K562 treated with DMSO at 1 percent for 24 hours (cell line): ENCODE measurements around the gene CRABP2. TPM values are rescaled to one million over a fixed set of nuclear protein-coding genes. Genes with fewer than 3 reads are reported as not detected.

ENCODE experiments used
- total RNA-seq: library from RNA; unstranded; fragments of 300-600 nt; gene quantifications from 2 replicates; pipeline ENCODE4 v1.2.3, GENCODE V29; 2022; ENCODE audit warnings: low read depth; ENCODE audit not compliant: insufficient read depth

CRABP2 gene
- 2.5 and 4.2 TPM in 2 replicates for total RNA-seq

DNA sequence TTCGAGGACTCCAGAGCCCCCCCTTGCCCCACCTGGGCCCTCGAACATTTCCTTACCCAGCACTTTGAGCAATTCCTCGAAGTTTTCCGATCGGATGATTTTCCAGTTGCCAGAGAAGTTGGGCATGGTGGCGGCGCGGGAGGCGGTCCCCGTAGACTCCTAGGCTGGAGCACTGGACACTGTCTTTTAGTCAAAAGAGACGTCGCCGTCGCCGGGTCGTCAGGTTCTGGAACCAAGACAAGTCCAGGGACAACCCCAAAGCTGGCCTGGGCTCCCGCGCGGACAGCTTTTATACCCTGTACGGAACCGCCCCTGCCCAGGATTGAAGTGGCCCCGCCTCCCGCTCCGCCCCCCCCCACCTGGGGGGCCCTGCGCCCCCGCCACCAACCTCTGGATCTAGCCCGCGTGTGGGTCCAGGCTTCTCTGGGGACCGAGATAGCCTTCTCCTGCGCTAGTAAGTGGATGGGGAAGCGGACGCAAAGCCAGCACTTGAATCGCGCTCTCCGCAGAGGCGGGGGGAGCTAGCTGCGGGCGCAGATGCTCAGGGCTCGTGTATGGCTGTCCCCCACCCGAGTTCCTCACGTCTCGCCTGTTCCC is at the start of gene CRABP2:
Gene CRABP2 (minus strand): TSS at position 263 of the 597 bp plus-strand sequence. CDS start 137 bp downstream, at position 126.

DNA sequence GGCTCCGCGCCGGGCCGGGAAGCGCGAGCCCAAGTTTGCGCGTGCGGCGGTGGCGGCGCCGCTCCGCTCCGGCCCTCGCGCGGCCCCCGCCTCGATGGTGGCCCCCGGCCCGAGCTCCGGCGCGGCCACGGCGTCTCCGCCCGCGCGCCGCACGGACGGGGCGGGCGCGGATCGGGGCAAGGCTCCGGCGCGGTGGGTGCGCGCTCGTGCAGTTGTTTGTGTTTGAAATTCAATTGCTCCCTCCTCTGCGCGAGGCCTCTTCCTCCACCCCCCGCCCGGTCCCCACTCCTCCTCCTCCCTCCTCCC is 46.0 kb upstream of the CRABP2 start, which contains the start of gene HDGF:
Gene HDGF (minus strand): TSS at position 225 of the 306 bp plus-strand sequence. CDS start 246 bp downstream, outside the sequence.

DNA sequence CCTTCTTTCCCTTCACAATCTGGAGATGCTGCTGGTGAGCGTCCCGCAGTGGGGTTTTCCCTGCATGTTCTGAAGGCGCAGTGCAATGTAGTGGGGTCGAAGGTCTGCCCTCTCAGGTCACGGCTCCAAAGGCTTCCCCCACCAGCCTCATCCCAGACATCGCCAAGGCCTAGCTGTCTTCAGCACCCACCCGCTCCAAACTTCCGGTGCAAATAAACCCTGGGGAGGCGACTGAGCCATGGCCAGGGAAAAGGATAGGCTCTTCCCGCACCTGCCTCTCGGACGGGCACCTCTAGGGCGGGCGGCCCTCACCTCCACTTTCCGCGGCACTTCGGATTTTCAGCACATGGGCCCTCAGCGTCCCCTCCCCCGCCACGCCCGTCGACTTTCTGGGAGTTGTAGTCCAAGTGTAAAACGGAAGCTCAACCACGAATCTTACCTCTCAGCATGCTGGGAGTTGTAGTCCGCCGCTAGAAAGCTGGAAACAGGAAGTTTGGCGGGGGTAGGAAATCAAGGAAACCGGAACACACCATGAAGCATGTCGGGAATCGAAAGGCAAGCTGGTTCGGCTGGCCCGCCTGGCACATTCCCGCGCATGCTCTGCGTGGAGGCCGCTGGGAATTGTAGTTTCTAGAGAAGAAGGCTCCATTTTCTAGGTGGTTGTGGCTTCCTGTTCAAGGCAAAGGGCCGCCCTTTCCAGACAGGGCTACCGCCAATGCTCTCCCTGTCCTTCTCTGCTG is 35.5 kb upstream of the CRABP2 start, which contains the start of gene MRPL24:
Gene MRPL24 (minus strand): TSS at position 348 of the 740 bp plus-strand sequence. CDS start 2,384 bp downstream, outside the sequence.

DNA sequence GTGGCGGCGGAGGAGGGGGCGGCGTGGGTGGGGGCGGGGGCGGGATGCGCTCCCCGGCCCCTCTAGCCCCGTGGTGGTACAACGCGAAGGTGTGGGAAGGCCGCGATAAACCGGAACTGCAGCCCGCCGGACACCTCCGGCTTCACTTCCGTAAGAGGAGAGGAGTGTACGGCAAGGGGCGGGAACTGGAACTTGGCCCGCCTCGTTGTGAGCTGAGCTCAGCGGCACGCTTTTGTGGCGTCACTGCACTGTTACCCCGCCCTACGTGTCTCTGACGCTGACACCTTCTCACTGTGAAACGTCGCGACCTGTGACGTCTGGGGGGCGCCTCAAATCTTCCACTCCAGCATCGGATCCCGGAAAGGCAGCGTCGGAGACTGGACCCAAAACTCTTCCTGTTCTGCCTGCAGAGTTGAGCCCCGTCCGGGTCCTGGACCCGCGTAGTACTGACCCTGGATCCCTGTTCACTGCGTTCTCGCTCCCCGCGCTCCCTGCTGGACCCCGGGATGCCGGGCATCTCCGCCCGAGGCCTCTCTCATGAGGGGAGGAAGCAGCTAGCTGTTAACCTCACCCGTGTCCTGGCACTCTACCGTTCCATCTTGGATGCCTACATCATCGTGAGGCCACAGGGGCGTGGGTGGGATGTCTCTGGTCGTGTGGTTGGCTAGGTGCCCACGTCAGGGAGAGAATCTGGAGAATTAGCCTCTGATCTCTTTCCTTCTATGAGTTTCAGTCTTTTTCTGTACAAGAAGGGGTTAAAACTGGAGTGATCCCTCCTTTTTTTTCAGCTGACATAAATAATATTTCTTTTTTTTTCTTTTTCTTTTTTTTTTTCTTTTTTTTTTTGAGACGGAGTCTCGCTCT is 23.4 kb upstream of the CRABP2 start, which contains the start of gene ISG20L2:
Gene ISG20L2 (minus strand): TSS at position 168 of the 864 bp plus-strand sequence. CDS start 1,114 bp downstream, outside the sequence.

DNA sequence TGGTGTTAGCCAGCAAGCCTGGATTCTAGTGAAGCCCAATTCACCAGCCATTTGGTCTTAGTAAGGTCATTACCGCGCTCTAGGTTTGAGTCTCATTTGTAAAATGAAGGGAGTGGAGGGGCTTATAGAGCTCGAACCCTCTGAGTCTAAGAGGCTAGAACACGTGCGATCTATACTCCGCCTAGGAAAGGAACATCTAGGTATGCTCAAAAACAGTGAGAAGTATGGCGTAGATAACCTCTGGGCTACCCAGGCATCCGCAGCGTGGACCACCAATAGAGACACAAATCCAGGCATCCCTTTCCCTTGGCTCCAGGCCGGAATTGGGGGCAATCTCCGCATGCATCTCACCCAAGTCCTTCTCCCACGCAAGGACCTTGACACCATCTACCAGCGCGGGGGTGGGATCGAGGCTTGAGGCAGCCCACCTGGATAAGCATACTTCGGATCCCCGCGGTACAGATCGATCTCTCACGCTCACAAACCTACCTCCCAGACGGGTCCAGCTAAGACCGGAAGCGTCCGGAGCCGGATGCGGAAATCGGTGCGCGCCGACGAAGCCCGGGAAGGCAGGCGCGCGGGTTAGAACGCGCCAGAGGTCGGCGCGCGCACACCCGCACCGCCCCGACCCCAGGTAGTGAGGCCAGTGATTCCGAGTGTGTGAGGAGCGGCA is 22.7 kb upstream of the CRABP2 start, which contains the start of gene METTL25B:
Gene METTL25B (plus strand): TSS at position 544 of the 673 bp plus-strand sequence. CDS start 636 bp downstream, outside the sequence.

DNA sequence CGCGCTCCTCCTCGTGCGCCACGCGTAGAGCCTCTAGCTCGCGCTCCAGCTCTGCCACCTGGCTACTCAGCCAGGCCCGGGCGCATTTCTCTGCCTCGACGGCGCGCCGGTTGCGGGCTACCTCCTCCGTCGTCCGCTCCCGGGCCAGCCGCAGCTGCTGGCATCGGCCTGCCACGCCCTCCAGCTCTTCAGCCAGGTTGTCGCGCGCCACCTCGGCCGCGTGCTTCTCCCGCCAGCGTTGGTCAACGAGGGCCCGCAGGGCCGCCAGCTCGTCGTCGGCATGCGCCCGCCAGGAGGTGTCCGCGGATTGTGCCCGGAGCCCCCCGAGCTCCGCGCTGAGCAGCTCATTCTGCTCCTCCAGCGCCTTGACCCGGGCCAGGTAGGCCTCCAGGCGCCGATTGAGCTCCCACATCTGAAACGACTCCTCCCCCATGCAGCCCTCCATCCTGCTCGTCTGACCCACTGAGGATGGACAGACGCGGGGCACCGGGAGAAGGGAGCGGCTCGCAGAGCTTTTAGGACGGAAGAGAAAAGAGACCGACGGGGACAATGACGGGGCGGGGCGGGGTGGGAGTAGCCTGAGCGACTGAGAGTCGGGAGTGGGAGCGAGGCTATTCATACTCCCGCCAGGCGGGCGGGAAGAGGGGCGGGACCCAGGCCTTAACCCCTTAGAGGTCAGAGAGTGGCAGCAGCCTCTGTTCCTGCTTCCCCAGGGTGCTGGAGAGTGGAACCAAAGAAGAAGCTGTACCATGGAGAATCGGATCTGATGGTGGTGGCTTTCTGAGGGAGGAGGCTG is 28.4 kb downstream of the CRABP2 start, which contains the start of gene NES:
Gene NES (minus strand): TSS at position 588 of the 796 bp plus-strand sequence. CDS start 143 bp downstream, at position 445.

Other genes starting within 250 kb of the CRABP2 start
- gene MEF2D, start 204.8 kb downstream of the CRABP2 start, total RNA-seq: 12.9 and 13.0 TPM in 2 replicates
- 25.8 and 26.3 TPM in 2 replicates for gene IQGAP3, start 133.0 kb downstream of the CRABP2 start, total RNA-seq
- gene TTC24, start 125.9 kb downstream of the CRABP2 start, total RNA-seq: not detected in 2 replicates
- 150 and 152 TPM in 2 replicates for gene NAXE, start 113.8 kb downstream of the CRABP2 start, total RNA-seq
- gene GPATCH4, start 104.1 kb downstream of the CRABP2 start, total RNA-seq: 14.5 and 15.0 TPM in 2 replicates
- gene HAPLN2, start 86.2 kb downstream of the CRABP2 start, total RNA-seq: 5.1 and 5.2 TPM in 2 replicates
- 0.31 and 0.39 TPM in 2 replicates for gene BCAN, start 63.5 kb downstream of the CRABP2 start, total RNA-seq
- gene NES, start 28.2 kb downstream of the CRABP2 start, total RNA-seq: 6.8 and 7.7 TPM in 2 replicates
- 72.0 and 76.3 TPM in 2 replicates for gene METTL25B, start 22.9 kb upstream of the CRABP2 start, total RNA-seq
- 35.3 and 37.3 TPM in 2 replicates for gene ISG20L2, start 23.2 kb upstream of the CRABP2 start, total RNA-seq
- gene MRPL24, start 35.5 kb upstream of the CRABP2 start, total RNA-seq: 21.1 and 32.9 TPM in 2 replicates
- gene HDGF, start 46.1 kb upstream of the CRABP2 start, total RNA-seq: 155 and 157 TPM in 2 replicates
- 92.3 and 97.2 TPM in 2 replicates for gene PRCC, start 62.0 kb upstream of the CRABP2 start, total RNA-seq
- 13.8 and 17.6 TPM in 2 replicates for gene SH2D2A, start 111.3 kb upstream of the CRABP2 start, total RNA-seq
- 0.45 and 0.51 TPM in 2 replicates for gene INSRR, start 153.5 kb upstream of the CRABP2 start, total RNA-seq
- gene NTRK1, start 155.3 kb upstream of the CRABP2 start, total RNA-seq: 18.2 and 25.6 TPM in 2 replicates
- 4.9 and 5.1 TPM in 2 replicates for gene PEAR1, start 188.1 kb upstream of the CRABP2 start, total RNA-seq
- gene LRRC71, start 215.0 kb upstream of the CRABP2 start, total RNA-seq: 0.32 and 0.36 TPM in 2 replicates